GM12878 (cell line): ENCODE data around the gene PHOSPHO1.

ENCODE experiments used
- PAX5 ChIP-seq: IDR thresholded peaks from 2 replicates; pipeline ENCODE4 v1.6.1; 2011; ENCODE audit warnings: low read depth, low read length, borderline replicate concordance
- ZBED1 ChIP-seq: IDR thresholded peaks from 2 replicates; pipeline ENCODE4 v1.6.1; 2016; ENCODE audit warnings: borderline replicate concordance
- ZNF217 ChIP-seq: fragments of 450-650 bp; IDR thresholded peaks from 2 replicates; pipeline ENCODE4 v1.6.1; 2017; ENCODE audit warnings: antibody characterized with exemption, mild to moderate bottlenecking

GRCh38 chr17:49224198-49224996 lies 6.2 kb downstream of the PHOSPHO1 start:
- TF ChIP-seq PAX5 (no peak), ZNF217 (no peak), ZBED1 (peak; percentile 22; the same call in 1 of the 2 replicates)
